Neural crest cell (in vitro differentiated cells): ENCODE measurements around the gene PFKP. TPM values are rescaled to one million over a fixed set of nuclear protein-coding genes. Genes with fewer than 3 reads are reported as not detected.

ENCODE experiments used
- DNase-seq: peaks from one replicate; pipeline ENCODE4 v3.0.0; 2021; ENCODE audit warnings: low read depth, mixed read lengths, low spot score
- H3K27ac Mint-ChIP-seq: one replicate; pipeline ENCODE4 v1.8.0; 2021; ENCODE audit warnings: mild to moderate bottlenecking, mixed read lengths; ENCODE audit not compliant: unreplicated experiment
- H3K27me3 Mint-ChIP-seq: 2 replicates; pipeline ENCODE4 v1.8.0; 2021; ENCODE audit warnings: low read depth, mild to moderate bottlenecking, mixed read lengths
- H3K36me3 Mint-ChIP-seq: 2 replicates; pipeline ENCODE4 v1.8.0; 2021; ENCODE audit warnings: low read depth, mild to moderate bottlenecking, mixed read lengths
- H3K4me1 Mint-ChIP-seq: 2 replicates; pipeline ENCODE4 v1.8.0; 2021; ENCODE audit warnings: mixed read lengths
- H3K4me3 Mint-ChIP-seq: one replicate; pipeline ENCODE4 v1.8.0; 2021; ENCODE audit warnings: mild to moderate bottlenecking, mixed read lengths
- H3K9me3 Mint-ChIP-seq: 2 replicates; pipeline ENCODE4 v1.8.0; 2021; ENCODE audit warnings: mixed read lengths
- CTCF ChIP-seq: fragments of 200-600 bp; sonication (generic); conservative IDR thresholded peaks from 2 replicates; pipeline ENCODE4 v1.5.0; 2021; ENCODE audit warnings: antibody characterized with exemption, mild to moderate bottlenecking
- total RNA-seq: library from RNA; stranded (reverse); gene quantifications from 2 replicates; pipeline ENCODE4 v1.2.1, GENCODE V29; 2021

Gene PFKP
- total RNA-seq, 1 donor from 2014 or later: 18.9 TPM

DNA sequence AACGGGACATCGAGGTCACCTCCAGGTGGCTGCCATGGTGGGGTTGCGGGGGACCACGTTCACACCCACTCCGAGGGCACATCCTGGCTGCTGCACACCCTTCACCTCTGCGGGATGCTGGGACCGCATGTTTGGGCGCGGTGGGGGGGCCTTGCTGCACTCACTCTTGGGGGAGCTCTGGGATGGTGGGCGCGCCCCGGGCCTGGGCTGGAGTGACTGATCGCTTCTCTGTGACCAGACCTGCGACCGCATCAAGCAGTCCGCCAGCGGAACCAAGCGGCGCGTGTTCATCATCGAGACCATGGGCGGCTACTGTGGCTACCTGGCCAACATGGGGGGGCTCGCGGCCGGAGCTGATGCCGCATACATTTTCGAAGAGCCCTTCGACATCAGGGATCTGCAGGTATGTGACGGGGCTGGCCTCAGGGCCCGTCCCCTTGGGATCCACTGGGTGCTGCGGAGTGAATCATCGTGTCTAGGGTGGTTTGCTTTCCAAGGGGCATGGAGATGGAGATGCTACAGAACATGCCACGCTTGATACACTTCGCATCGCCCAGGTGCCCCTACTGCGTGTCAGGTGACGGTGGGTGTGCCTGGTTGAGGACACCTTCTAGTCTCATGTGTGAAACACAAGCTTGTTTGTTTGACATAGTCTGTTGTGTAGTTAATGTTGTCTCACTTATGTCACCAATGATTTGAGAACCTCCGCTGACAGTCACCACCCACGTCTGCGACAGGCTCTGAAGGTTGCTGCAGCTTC lies 62.4 kb downstream of the PFKP start:
- no peak overlapping the region for H3K4me3 Mint-ChIP-seq
- no peaks in the 10 kb centered on the region for H3K4me1 Mint-ChIP-seq
- DNase-seq: no peak
- TF ChIP-seq CTCF: no peak
- H3K27ac Mint-ChIP-seq: peak overlapping the region; percentile 27
- no peaks in the 10 kb centered on the region for H3K9me3 Mint-ChIP-seq
- H3K36me3 Mint-ChIP-seq: peaks cover 11% of the 10 kb centered on the region
- no peaks in the 10 kb centered on the region for H3K27me3 Mint-ChIP-seq

DNA sequence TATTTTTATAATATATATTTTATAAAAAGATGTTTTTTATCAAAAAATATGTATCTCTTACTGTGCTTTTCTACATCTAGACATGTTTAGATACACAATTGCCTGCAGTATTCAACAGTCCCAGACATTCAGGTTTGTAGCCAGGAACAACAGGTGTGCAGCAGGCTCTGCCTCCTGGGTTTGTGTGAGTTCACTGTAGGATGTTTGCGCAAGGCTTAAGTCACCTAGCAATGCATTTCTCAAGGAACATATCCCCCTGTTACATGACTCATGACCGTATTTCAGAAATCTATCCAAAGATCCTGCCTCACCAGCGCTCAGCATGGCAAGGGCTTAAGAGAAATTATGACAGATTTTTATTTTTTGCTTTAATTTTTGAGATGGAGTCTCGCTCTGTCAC lies 63.8 kb downstream of the PFKP start:
- H3K36me3 Mint-ChIP-seq: peaks cover 15% of the 10 kb centered on the region
- no peaks in the 10 kb centered on the region for H3K9me3 Mint-ChIP-seq
- H3K27me3 Mint-ChIP-seq: no peaks in the 10 kb centered on the region
- H3K27ac Mint-ChIP-seq: no peak overlapping the region
- DNase-seq: no peak
- H3K4me3 Mint-ChIP-seq: no peak overlapping the region
- H3K4me1 Mint-ChIP-seq: no peaks in the 10 kb centered on the region
- no peak for TF ChIP-seq CTCF

DNA sequence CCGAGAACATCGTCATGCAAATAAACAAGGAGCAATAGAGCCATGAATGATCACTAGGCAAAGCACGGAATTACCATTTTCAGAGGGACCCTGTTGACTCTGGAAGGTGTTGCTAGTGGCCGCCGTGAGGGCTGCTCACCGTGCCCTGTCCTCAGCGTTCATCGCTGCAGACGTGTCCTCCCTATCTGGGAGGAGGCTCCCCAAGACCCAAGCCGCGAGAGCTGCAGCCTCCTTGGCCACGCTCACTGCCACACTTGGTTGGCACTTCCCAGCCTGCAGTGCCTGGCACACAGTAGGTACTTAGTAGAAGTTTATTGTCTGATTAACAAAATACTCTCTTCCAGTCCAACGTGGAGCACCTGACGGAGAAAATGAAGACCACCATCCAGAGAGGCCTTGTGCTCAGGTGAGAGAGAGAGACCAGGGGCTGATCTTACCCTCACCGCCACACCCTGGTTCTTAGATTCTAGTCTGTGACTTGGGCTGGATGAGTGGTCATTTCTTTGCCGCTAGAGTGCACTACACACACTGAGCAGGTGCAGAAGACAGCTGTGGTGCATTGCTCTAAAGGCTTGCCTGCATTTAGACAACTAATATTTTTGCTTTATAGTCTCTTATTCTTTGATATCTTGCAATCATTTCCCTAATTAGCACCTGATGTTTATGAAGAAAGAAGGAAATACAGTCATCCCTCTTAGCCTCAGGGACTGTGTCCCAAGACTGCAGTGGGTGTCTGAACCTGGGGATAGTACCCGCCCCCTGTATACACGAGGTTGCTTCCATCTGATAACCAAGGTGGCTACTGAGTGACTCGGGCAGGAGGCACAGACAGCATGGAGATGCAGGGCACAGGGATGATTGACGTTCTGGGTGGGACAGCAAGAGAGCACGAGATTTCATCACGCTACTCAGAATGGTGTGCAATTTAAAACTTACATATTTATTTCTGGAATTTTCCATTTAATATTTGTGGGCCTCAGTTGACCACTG lies 65.0 kb downstream of the PFKP start:
- TF ChIP-seq CTCF: no peak
- Mint-ChIP-seq H3K9me3 (no peaks in the 10 kb centered on the region), H3K4me3 (no peak overlapping the region), H3K27me3 (no peaks in the 10 kb centered on the region), H3K36me3 (peaks cover 15% of the 10 kb centered on the region), H3K27ac (no peak overlapping the region), H3K4me1 (no peaks in the 10 kb centered on the region)
- no peak for DNase-seq

- no peak overlapping the region for H3K4me3 Mint-ChIP-seq
- no peak for TF ChIP-seq CTCF
- H3K27me3 Mint-ChIP-seq: no peaks in the 10 kb centered on the region
- peaks cover 15% of the 10 kb centered on the region for H3K36me3 Mint-ChIP-seq
- H3K27ac Mint-ChIP-seq: no peak overlapping the region
- no peaks in the 10 kb centered on the region for H3K9me3 Mint-ChIP-seq
- no peaks in the 10 kb centered on the region for H3K4me1 Mint-ChIP-seq
- no peak for DNase-seq
Measured at GRCh38 chr10:3133948-3134347, 66.6 kb downstream of the PFKP start.

- H3K4me1 Mint-ChIP-seq: no peaks in the 10 kb centered on the region
- peaks cover 12% of the 10 kb centered on the region for H3K36me3 Mint-ChIP-seq
- TF ChIP-seq CTCF: no peak
- no peak overlapping the region for H3K27ac Mint-ChIP-seq
- DNase-seq: no peak
- H3K4me3 Mint-ChIP-seq: no peak overlapping the region
- no peaks in the 10 kb centered on the region for H3K27me3 Mint-ChIP-seq
- no peaks in the 10 kb centered on the region for H3K9me3 Mint-ChIP-seq
Measured at GRCh38 chr10:3135006-3135405, 67.7 kb downstream of the PFKP start.
